Retinal pigment epithelial cell (primary cell): ENCODE measurements around the gene MCM8.
"Not testable (repeated sequence)": the region's sequence is repeated elsewhere in the genome, so short reads cannot be mapped to it uniquely, and the experiment has no call there.

ENCODE experiments used
- DNase-seq: peaks from one replicate; pipeline ENCODE4 v3.0.0-alpha.2; 2010; ENCODE audit warnings: low read depth
- H3K4me3 ChIP-seq: 2 replicates; pipeline ENCODE4 v1.5.1; 2011; ENCODE audit warnings: mild to moderate bottlenecking, low read length, control low read depth, moderate library complexity
- TF ChIP-seq, protein P1 (sequence below): conservative IDR thresholded peaks from 2 replicates; pipeline ENCODE4 v1.5.1; 2011; ENCODE audit warnings: low read depth, low read length, control low read depth, inconsistent platforms

Gene MCM8

DNA sequence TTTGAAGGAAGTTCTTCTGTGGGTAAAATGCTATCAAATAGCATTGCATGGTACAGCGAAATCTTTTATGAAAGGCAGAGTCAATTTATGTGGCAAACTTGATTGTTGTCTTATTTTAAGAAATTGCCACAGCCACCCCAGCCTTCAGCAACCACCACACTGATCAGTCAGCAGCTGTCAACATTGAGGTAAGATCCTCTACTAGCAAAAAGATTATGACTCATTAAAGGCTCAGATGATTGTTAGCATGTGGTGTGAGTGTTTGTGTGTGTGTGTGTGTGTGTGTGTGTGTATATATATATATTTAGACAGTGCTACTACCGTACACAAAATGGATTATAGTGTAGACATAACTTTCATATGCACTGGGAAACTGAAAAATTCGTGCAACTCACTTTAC, 75.6 kb downstream of the MCM8 start:
- TF ChIP-seq, protein P1, sequence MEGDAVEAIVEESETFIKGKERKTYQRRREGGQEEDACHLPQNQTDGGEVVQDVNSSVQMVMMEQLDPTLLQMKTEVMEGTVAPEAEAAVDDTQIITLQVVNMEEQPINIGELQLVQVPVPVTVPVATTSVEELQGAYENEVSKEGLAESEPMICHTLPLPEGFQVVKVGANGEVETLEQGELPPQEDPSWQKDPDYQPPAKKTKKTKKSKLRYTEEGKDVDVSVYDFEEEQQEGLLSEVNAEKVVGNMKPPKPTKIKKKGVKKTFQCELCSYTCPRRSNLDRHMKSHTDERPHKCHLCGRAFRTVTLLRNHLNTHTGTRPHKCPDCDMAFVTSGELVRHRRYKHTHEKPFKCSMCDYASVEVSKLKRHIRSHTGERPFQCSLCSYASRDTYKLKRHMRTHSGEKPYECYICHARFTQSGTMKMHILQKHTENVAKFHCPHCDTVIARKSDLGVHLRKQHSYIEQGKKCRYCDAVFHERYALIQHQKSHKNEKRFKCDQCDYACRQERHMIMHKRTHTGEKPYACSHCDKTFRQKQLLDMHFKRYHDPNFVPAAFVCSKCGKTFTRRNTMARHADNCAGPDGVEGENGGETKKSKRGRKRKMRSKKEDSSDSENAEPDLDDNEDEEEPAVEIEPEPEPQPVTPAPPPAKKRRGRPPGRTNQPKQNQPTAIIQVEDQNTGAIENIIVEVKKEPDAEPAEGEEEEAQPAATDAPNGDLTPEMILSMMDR: no peak
- no peak overlapping the region for H3K4me3 ChIP-seq
- DNase-seq: no peak

GRCh38 chr20:6028818-6029217, 78.4 kb downstream of the MCM8 start:
- no peak for DNase-seq
- no peak overlapping the region for H3K4me3 ChIP-seq
- TF ChIP-seq, protein P1: no peak

DNA sequence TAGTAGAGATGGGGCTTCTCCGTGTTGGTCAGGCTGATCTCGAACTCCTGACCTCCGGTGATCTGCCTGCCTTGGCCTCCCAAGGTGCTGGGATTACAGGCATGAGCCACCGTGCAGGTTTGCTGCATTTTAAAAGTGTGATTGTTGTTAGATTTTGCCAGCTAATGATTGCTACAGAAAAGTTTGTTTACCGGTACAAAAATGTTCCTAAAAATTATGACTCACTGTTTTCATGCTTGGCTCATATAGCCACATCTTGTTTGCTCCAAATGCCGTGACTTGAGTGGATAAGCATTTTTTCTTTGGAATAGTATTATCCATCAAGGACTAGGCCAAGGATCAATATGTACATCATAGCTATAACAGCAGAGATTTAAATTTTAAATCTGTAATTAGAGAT, 79.1 kb downstream of the MCM8 start:
- no peak for DNase-seq
- H3K4me3 ChIP-seq: no peak overlapping the region
- TF ChIP-seq, protein P1: no peak

DNA sequence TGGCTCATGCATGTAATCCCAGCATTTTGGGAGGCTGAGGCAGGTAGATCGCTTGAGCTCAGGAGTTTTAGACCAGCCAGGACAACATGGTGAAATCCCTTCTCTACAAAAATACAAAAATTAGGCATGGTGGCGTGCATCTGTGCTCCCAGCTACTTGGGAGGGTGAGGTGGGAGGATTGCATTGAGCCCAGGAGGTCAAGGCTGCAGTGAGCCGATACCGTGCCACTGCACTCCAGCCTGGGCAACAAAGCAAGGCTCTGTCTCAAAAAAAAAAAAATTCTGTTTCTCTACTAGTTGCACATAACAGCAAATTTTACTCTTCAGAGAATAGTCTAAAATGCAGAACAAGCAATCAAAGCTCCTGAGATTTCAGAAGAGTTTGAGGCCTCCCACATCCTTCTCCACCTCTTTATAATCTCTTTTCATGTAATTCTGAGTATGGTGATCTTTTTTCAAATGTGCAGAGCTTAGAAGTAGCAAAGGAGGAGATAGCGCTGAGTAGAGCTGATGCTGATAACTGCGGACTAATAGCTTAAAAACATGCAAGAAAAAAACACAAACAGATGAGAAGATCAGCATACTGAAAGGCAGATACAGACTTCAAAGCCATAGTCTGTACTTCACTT, 80.1 kb downstream of the MCM8 start:
- no peak overlapping the region for H3K4me3 ChIP-seq
- DNase-seq: no peak
- TF ChIP-seq, protein P1: no peak

DNA sequence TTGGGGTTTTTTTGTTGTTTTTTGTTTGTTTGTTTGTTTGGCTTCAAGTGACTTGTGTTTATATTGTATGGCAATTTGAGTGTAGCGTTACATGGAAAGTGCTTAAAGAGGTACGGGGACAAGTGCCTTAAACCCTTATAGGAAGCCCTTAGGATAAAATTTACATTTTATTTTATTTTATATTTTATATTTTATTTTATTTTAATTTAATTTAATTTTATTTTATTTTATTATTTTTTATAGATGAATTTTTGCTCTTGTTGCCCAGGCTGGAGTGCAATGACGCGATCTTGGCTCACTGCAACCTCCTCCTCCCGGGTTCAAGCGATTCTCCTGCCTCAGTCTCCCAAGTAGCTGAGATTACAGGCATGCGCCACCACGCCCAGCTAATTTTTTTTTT, 82.5 kb downstream of the MCM8 start:
- not testable (repeated sequence) for H3K4me3 ChIP-seq, DNase-seq

GRCh38 chr20:6034134-6034969, 83.9 kb downstream of the MCM8 start:
- no peak for DNase-seq
- TF ChIP-seq, protein P1: no peak
- H3K4me3 ChIP-seq: no peak overlapping the region

DNA sequence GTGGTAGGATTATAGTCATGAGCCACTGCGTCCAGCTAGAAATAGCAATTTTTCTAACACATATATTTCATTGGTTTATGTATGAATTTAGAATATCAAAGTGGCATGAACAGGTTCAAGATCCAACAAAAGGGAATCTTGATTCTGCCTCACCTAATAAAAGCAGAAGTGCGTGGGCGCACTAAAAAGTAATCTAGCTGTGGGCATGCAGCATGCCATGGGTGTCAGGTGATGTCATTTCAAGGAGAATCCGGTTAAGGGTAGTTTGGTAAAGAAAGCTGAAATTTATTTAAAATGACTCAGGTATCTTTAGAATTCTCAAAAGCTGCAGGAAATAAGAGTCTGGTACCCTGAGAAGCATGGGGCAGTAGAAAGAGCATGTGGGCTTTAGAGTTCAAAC, 85.8 kb downstream of the MCM8 start:
- no peak overlapping the region for H3K4me3 ChIP-seq
- TF ChIP-seq, protein P1: no peak
- DNase-seq: no peak
